ENCODE results near the gene TRIM5. TPM values are rescaled to one million over a fixed set of nuclear protein-coding genes. Genes with fewer than 3 reads are reported as not detected.

Gene TRIM5
- total and polyA plus RNA-seq, 10 of the 15 experiments (the other 5 are each of a cell fraction or from before 2014, with no cell fraction given): 20.0 to 59.7 (median 31.8) TPM

DNA sequence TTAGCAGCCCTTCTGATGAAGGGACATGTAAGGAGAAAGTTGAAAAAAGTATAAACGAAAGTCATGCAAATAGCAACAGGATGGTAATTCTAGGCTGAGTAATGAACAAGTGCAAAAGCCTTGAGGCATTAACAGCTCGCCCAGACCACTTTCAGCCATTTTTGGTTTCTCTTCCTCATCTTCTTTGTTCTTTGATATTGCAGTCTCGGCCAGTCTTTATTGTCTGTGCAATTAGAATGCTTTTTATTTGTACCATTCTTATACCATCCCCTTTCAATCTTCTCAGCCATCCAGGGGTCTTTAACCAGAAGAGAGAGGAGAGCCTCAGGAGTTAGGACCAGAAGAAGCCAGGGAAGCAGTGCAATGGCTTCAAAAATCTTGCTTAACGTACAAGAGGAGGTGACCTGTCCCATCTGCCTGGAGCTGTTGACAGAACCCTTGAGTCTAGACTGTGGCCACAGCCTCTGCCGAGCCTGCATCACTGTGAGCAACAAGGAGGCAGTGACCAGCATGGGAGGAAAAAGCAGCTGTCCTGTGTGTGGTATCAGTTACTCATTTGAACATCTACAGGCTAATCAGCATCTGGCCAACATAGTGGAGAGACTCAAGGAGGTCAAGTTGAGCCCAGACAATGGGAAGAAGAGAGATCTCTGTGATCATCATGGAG, 52.8 kb downstream of the TRIM5 start (continued):
- TF ChIP-seq JUND (IDR thresholded peaks at IDR 0.05; ENCODE audit: low read depth, low read length) (no peak), TBL1XR1 (IDR thresholded peaks at IDR 0.05; ENCODE audit: low read depth, low read length) (peak; percentile 77; the same call in 1 of the 2 replicates), PAX8 (IDR thresholded peaks at IDR 0.05) (no peak; the same call in 1 of the 2 replicates), SIX5 (IDR thresholded peaks at IDR 0.05; ENCODE audit: low read depth, low read length, severe bottlenecking) (no peak), TCF3 (IDR thresholded peaks at IDR 0.05; ENCODE audit: borderline replicate concordance, insufficient read depth, low read depth, low read length) (no peak), IKZF1 (conservative IDR thresholded peaks at IDR 0.05) (no peak; the same call in 1 of the 2 replicates), RB1 (IDR thresholded peaks at IDR 0.05; ENCODE audit: borderline replicate concordance) (no peak), FOXM1 (IDR thresholded peaks at IDR 0.05; ENCODE audit: low read depth, low read length) (no peak), RAD51 (IDR thresholded peaks at IDR 0.05) (0 out of 2 replicates have a peak, but pooled peaks have one; percentile 9), ETV6 (conservative IDR thresholded peaks at IDR 0.05 in 1 of 2, IDR thresholded peaks at IDR 0.05 in 1 of 2; ENCODE audit: borderline replicate concordance in 1 of 2, low read depth in 1 of 2) (no peak), CBX3 (IDR thresholded peaks at IDR 0.05; ENCODE audit: borderline replicate concordance, low read depth) (no peak), NFYA (IDR thresholded peaks at IDR 0.05; ENCODE audit: borderline replicate concordance, low read depth, low read length) (no peak), CHD1 (IDR thresholded peaks at IDR 0.05; ENCODE audit: low read depth, low read length) (no peak), MEF2B (IDR thresholded peaks at IDR 0.05; ENCODE audit: partially characterized antibody, poor library complexity, severe bottlenecking) (peak; percentile 60), KAT2A (conservative IDR thresholded peaks at IDR 0.05; ENCODE audit: control insufficient read depth, low read depth, low read length) (no peak), POLR2AphosphoS5 (IDR thresholded peaks at IDR 0.05; ENCODE audit: low read length) (no peak), PML (IDR thresholded peaks at IDR 0.05; ENCODE audit: low read length) (no peak), STAT1 (conservative IDR thresholded peaks at IDR 0.05) (no peak), POLR2A (IDR thresholded peaks at IDR 0.05; ENCODE audit: low read depth, low read length) (peak; percentile 67)
- TF ChIP-seq, protein P1, sequence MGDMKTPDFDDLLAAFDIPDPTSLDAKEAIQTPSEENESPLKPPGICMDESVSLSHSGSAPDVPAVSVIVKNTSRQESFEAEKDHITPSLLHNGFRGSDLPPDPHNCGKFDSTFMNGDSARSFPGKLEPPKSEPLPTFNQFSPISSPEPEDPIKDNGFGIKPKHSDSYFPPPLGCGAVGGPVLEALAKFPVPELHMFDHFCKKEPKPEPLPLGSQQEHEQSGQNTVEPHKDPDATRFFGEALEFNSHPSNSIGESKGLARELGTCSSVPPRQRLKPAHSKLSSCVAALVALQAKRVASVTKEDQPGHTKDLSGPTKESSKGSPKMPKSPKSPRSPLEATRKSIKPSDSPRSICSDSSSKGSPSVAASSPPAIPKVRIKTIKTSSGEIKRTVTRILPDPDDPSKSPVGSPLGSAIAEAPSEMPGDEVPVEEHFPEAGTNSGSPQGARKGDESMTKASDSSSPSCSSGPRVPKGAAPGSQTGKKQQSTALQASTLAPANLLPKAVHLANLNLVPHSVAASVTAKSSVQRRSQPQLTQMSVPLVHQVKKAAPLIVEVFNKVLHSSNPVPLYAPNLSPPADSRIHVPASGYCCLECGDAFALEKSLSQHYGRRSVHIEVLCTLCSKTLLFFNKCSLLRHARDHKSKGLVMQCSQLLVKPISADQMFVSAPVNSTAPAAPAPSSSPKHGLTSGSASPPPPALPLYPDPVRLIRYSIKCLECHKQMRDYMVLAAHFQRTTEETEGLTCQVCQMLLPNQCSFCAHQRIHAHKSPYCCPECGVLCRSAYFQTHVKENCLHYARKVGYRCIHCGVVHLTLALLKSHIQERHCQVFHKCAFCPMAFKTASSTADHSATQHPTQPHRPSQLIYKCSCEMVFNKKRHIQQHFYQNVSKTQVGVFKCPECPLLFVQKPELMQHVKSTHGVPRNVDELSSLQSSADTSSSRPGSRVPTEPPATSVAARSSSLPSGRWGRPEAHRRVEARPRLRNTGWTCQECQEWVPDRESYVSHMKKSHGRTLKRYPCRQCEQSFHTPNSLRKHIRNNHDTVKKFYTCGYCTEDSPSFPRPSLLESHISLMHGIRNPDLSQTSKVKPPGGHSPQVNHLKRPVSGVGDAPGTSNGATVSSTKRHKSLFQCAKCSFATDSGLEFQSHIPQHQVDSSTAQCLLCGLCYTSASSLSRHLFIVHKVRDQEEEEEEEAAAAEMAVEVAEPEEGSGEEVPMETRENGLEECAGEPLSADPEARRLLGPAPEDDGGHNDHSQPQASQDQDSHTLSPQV (IDR thresholded peaks at IDR 0.05): no peak
- TF ChIP-seq, protein P2, sequence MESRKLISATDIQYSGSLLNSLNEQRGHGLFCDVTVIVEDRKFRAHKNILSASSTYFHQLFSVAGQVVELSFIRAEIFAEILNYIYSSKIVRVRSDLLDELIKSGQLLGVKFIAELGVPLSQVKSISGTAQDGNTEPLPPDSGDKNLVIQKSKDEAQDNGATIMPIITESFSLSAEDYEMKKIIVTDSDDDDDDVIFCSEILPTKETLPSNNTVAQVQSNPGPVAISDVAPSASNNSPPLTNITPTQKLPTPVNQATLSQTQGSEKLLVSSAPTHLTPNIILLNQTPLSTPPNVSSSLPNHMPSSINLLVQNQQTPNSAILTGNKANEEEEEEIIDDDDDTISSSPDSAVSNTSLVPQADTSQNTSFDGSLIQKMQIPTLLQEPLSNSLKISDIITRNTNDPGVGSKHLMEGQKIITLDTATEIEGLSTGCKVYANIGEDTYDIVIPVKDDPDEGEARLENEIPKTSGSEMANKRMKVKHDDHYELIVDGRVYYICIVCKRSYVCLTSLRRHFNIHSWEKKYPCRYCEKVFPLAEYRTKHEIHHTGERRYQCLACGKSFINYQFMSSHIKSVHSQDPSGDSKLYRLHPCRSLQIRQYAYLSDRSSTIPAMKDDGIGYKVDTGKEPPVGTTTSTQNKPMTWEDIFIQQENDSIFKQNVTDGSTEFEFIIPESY (IDR thresholded peaks at IDR 0.05): no peak
- TF ChIP-seq, protein P3, sequence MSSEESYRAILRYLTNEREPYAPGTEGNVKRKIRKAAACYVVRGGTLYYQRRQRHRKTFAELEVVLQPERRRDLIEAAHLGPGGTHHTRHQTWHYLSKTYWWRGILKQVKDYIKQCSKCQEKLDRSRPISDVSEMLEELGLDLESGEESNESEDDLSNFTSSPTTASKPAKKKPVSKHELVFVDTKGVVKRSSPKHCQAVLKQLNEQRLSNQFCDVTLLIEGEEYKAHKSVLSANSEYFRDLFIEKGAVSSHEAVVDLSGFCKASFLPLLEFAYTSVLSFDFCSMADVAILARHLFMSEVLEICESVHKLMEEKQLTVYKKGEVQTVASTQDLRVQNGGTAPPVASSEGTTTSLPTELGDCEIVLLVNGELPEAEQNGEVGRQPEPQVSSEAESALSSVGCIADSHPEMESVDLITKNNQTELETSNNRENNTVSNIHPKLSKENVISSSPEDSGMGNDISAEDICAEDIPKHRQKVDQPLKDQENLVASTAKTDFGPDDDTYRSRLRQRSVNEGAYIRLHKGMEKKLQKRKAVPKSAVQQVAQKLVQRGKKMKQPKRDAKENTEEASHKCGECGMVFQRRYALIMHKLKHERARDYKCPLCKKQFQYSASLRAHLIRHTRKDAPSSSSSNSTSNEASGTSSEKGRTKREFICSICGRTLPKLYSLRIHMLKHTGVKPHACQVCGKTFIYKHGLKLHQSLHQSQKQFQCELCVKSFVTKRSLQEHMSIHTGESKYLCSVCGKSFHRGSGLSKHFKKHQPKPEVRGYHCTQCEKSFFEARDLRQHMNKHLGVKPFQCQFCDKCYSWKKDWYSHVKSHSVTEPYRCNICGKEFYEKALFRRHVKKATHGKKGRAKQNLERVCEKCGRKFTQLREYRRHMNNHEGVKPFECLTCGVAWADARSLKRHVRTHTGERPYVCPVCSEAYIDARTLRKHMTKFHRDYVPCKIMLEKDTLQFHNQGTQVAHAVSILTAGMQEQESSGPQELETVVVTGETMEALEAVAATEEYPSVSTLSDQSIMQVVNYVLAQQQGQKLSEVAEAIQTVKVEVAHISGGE (CRISPR knock-in tag; IDR thresholded peaks at IDR 0.05): no peak
